ENCODE results near the gene PRKCH.

PRKCH gene

GRCh38 chr14:61474015-61474414 lies 152.6 kb downstream of the PRKCH start:
- Mint-ChIP-seq H3K27me3 (ENCODE audit: low read depth) (no peaks in the 10 kb centered on the region), H3K36me3 (ENCODE audit: low read depth) (peaks cover 57% of the 10 kb centered on the region), H3K4me1 (ENCODE audit: low read depth) (peaks cover 86% of the 10 kb centered on the region), H3K4me3 (peak overlapping the region; percentile 37), H3K9me3 (no peaks in the 10 kb centered on the region), H3K27ac (peak overlapping the region; percentile 67)
- no peak for DNase-seq (ENCODE audit: low spot score)

DNA sequence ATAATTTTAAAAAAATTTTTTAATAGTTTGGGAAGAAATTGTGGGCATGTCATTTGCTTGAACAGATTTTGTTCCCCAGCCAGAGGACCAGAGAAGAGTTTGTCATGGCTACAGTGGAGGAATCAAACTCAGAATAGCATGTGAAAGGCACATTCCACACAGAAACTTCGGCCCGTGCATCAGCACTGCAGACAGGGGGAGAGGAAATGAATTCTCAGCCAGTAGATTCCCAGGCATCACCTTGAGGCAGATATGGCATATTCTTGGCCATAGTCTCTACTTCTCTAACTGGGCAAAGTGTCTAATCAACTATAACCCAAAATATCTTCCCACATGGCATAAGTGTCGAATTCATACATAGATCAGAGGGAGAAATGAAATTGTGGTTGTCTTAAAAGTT lies 153.3 kb downstream of the PRKCH start:
- H3K36me3 Mint-ChIP-seq (ENCODE audit: low read depth): peaks cover 55% of the 10 kb centered on the region
- no peak for DNase-seq (ENCODE audit: low spot score)
- peaks cover 90% of the 10 kb centered on the region for H3K4me1 Mint-ChIP-seq (ENCODE audit: low read depth)
- H3K27me3 Mint-ChIP-seq (ENCODE audit: low read depth): no peaks in the 10 kb centered on the region
- no peak overlapping the region for H3K4me3 Mint-ChIP-seq
- no peaks in the 10 kb centered on the region for H3K9me3 Mint-ChIP-seq
- H3K27ac Mint-ChIP-seq: peak overlapping the region; percentile 83

GRCh38 chr14:61475316-61475715 lies 153.9 kb downstream of the PRKCH start:
- Mint-ChIP-seq H3K4me1 (ENCODE audit: low read depth) (peaks cover 89% of the 10 kb centered on the region), H3K4me3 (peak overlapping the region; percentile 25), H3K27me3 (ENCODE audit: low read depth) (no peaks in the 10 kb centered on the region), H3K9me3 (no peaks in the 10 kb centered on the region), H3K27ac (peak overlapping the region; percentile 83), H3K36me3 (ENCODE audit: low read depth) (peaks cover 49% of the 10 kb centered on the region)
- no peak for DNase-seq (ENCODE audit: low spot score)

- peaks cover 48% of the 10 kb centered on the region for H3K36me3 Mint-ChIP-seq (ENCODE audit: low read depth)
These were observed 154.8 kb downstream of the PRKCH start for GRCh38 chr14:61476105-61476753.

DNA sequence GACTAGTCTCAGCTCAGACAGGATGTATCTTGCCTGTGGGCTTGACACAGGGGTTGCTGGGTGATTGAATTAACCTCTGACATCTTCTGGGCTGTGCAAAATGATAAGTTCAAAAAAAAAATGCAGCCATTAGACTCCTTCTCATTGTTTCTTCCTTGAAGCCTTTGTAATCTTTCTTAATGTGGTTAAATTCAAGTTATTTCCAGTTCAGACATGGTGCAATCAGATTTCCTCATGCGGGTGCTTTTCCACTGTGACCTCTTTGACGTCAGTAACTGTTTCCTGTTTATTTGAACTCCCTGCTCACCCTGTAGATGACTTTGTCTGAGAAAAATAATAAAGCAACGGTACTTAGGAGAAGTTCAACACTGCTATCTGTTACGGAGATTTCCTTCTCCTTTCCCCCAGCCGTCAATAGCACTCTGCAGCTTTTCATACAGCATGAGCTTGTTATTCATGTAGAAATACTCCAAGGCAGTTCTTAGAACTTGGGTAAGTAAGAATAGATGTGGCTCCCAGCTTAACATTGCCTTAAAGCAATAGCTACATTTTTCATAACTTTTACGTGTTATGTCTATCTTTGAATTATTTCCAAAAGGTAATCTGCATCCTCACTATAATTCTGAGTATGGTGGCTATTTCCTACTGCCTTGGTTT lies 155.5 kb downstream of the PRKCH start:
- Mint-ChIP-seq H3K9me3 (no peaks in the 10 kb centered on the region), H3K36me3 (ENCODE audit: low read depth) (peaks cover 48% of the 10 kb centered on the region), H3K4me1 (ENCODE audit: low read depth) (peaks cover 86% of the 10 kb centered on the region), H3K27me3 (ENCODE audit: low read depth) (no peaks in the 10 kb centered on the region), H3K27ac (peak overlapping the region; percentile 89), H3K4me3 (peak overlapping the region; percentile 65)
- DNase-seq (ENCODE audit: low spot score): peak; percentile 77

More at GRCh38 chr14:61476105-61476753, 154.8 kb downstream of the PRKCH start:
- Mint-ChIP-seq H3K27ac (peak overlapping the region; percentile 89), H3K9me3 (no peaks in the 10 kb centered on the region), H3K4me1 (ENCODE audit: low read depth) (peaks cover 88% of the 10 kb centered on the region), H3K27me3 (ENCODE audit: low read depth) (no peaks in the 10 kb centered on the region), H3K4me3 (peak overlapping the region; percentile 65)
- no peak for DNase-seq (ENCODE audit: low spot score)

DNA sequence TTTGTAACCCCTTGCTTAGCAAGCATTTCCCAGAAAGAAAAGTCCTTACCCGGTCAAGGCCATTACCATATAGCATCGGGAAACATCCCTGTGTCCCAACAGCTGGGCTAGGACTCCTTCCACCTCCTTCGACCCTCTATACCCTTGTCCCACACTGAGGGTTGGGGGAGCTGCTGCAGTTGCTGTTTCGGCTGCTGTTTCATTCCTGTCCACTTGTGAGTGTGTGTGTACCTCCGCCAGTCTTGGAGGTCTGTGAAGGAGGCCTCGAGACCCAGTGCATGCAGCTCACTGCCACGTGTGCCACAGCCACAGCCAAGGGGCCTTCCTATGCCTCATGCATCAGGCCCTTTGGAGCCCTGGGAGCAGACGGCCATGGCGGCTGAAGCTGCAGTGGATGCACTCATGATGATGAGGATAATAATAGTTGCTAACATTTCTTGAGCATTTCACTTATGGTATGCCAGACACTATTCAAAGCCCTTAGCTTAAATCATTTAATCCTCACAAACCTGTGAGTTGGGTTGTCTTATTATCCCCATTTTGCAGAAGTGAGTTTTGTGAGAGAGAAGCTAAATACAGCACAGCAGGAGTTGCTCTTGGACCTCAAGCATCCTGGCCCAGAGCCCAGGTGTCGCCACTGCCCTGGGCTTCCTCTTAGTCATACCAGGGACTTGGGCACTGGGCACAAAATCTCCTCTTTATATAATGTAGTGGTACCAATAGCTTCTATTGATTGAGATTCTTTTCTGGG lies 156.5 kb downstream of the PRKCH start:
- Mint-ChIP-seq H3K4me3 (peak overlapping the region; percentile 65), H3K9me3 (no peaks in the 10 kb centered on the region), H3K27me3 (ENCODE audit: low read depth) (no peaks in the 10 kb centered on the region), H3K4me1 (ENCODE audit: low read depth) (peaks cover 80% of the 10 kb centered on the region), H3K27ac (peak overlapping the region; percentile 89), H3K36me3 (ENCODE audit: low read depth) (peaks cover 53% of the 10 kb centered on the region)
- DNase-seq (ENCODE audit: low spot score): no peak

DNA sequence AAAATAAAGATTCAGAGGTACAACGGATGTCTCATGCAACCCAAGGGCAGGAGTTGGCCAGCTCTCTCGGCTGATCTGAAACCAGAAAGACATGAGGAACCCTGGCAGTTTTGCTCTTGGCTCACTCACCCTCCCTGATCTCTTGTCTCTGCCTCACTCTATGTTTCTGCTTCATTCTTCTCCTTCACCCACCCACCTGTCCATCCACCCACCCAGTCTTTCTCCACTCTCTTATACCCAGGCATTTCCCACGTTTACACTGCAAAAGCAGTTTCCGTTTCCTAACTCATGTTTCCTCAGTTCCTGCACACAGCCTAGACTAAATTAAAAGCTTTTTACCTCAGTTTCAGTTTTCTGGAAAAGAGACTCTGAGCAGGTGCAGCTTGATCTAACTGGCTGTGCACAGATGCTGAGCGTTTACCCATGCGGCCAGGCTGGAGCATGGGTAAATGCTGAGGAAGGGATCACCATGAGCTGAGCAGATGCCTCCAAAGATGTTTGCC lies 157.6 kb downstream of the PRKCH start:
- H3K27ac Mint-ChIP-seq: peak overlapping the region; percentile 89
- H3K36me3 Mint-ChIP-seq (ENCODE audit: low read depth): peaks cover 53% of the 10 kb centered on the region
- DNase-seq (ENCODE audit: low spot score): peak; percentile 42
- H3K27me3 Mint-ChIP-seq (ENCODE audit: low read depth): no peaks in the 10 kb centered on the region
- peaks cover 73% of the 10 kb centered on the region for H3K4me1 Mint-ChIP-seq (ENCODE audit: low read depth)
- H3K9me3 Mint-ChIP-seq: no peaks in the 10 kb centered on the region
- peak overlapping the region; percentile 66 for H3K4me3 Mint-ChIP-seq

- Mint-ChIP-seq H3K27ac (peak overlapping the region; percentile 89), H3K4me3 (peak overlapping the region; percentile 66), H3K4me1 (ENCODE audit: low read depth) (peaks cover 66% of the 10 kb centered on the region), H3K27me3 (ENCODE audit: low read depth) (no peaks in the 10 kb centered on the region), H3K36me3 (ENCODE audit: low read depth) (peaks cover 56% of the 10 kb centered on the region), H3K9me3 (no peaks in the 10 kb centered on the region)
- DNase-seq (ENCODE audit: low spot score): no peak
These were observed 158.5 kb downstream of the PRKCH start for GRCh38 chr14:61479746-61480502.

DNA sequence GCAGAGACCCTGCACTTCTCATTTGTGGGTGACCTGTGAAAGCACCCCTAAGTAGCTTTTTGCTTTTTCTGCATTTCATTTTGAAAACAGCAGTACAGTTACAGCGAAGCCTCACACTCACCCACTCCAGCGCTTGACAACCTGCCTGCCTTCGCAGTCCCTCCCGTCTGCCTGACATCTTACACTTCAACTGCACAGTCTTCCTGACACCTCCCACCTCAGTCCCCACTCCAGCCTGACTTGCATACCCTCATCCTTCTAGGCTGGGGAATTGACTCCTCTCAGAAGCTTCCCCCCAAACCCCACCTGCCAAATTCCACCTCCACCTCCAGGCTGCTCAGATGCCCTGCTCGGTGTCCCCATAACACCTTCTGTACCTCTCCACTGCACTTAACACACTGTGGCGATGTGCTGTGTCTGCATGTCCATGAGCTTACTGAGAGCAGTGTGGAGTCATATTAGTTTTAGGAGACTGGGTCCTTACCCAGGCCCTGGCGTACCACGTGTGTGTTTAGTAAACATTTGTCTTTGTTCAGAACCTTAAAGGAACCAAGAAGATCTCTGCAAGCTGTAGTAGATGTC lies 159.4 kb downstream of the PRKCH start:
- Mint-ChIP-seq H3K4me3 (peak overlapping the region; percentile 30), H3K4me1 (ENCODE audit: low read depth) (peaks cover 62% of the 10 kb centered on the region), H3K9me3 (no peaks in the 10 kb centered on the region), H3K27ac (peak overlapping the region; percentile 66), H3K27me3 (ENCODE audit: low read depth) (no peaks in the 10 kb centered on the region), H3K36me3 (ENCODE audit: low read depth) (peaks cover 57% of the 10 kb centered on the region)
- DNase-seq (ENCODE audit: low spot score): no peak

GRCh38 chr14:61481701-61482100 lies 160.3 kb downstream of the PRKCH start:
- H3K9me3 Mint-ChIP-seq: no peaks in the 10 kb centered on the region
- no peaks in the 10 kb centered on the region for H3K27me3 Mint-ChIP-seq (ENCODE audit: low read depth)
- H3K27ac Mint-ChIP-seq: peak overlapping the region; percentile 29
- H3K4me3 Mint-ChIP-seq: no peak overlapping the region
- DNase-seq (ENCODE audit: low spot score): no peak
- peaks cover 55% of the 10 kb centered on the region for H3K4me1 Mint-ChIP-seq (ENCODE audit: low read depth)
- H3K36me3 Mint-ChIP-seq (ENCODE audit: low read depth): peaks cover 64% of the 10 kb centered on the region

GRCh38 chr14:61482348-61483206 lies 161.2 kb downstream of the PRKCH start:
- no peak overlapping the region for H3K4me3 Mint-ChIP-seq
- DNase-seq (ENCODE audit: low spot score): no peak
- H3K27ac Mint-ChIP-seq: peak overlapping the region; percentile 55
- peaks cover 50% of the 10 kb centered on the region for H3K4me1 Mint-ChIP-seq (ENCODE audit: low read depth)
- no peaks in the 10 kb centered on the region for H3K27me3 Mint-ChIP-seq (ENCODE audit: low read depth)
- no peaks in the 10 kb centered on the region for H3K9me3 Mint-ChIP-seq
- H3K36me3 Mint-ChIP-seq (ENCODE audit: low read depth): peaks cover 73% of the 10 kb centered on the region

- H3K36me3 Mint-ChIP-seq (ENCODE audit: low read depth): peaks cover 68% of the 10 kb centered on the region
These were observed 162.1 kb downstream of the PRKCH start for GRCh38 chr14:61483476-61483875.

More at GRCh38 chr14:61483476-61483875, 162.1 kb downstream of the PRKCH start:
- H3K4me3 Mint-ChIP-seq: no peak overlapping the region
- H3K4me1 Mint-ChIP-seq (ENCODE audit: low read depth): peaks cover 41% of the 10 kb centered on the region
- no peaks in the 10 kb centered on the region for H3K9me3 Mint-ChIP-seq
- no peak overlapping the region for H3K27ac Mint-ChIP-seq
- no peaks in the 10 kb centered on the region for H3K27me3 Mint-ChIP-seq (ENCODE audit: low read depth)
- no peak for DNase-seq (ENCODE audit: low spot score)

Measured in T-helper 2 cell treated with Interferon-gamma antibody and Interleukin-4, amounts not matched to agents 5 μg/mL and 100 μg/mL, for 36 hours (primary cell).